Caki2 (cell line): ENCODE results near the gene CD300LG. TPM values are rescaled to one million over a fixed set of nuclear protein-coding genes. Genes with fewer than 3 reads are reported as not detected.
"Not testable (repeated sequence)": the region's sequence is repeated elsewhere in the genome, so short reads cannot be mapped to it uniquely, and the experiment has no call there.

ENCODE experiments used
- DNase-seq: peaks from one replicate; pipeline ENCODE4 v3.0.0-alpha.2; 2015; ENCODE audit warnings: low read depth
- in situ Hi-C: cut with HindIII; loops from 2 replicates; pipeline ENCODE4 v1.10.0; 2016; ENCODE audit warnings: low sequenced_read_pairs, low pct_unique_long_range_greater_than_20kb, mixed read lengths
- total RNA-seq: library from RNA; depleted of rRNA; stranded (reverse); fragments of >200 nt; shearing (Covaris generic); gene quantifications from 2 replicates; pipeline ENCODE4 v1.2.3, GENCODE V29; 2014; ENCODE audit warnings: low replicate concordance

CD300LG gene
- total RNA-seq, 1 experiment from 2014 or later = not detected

DNA sequence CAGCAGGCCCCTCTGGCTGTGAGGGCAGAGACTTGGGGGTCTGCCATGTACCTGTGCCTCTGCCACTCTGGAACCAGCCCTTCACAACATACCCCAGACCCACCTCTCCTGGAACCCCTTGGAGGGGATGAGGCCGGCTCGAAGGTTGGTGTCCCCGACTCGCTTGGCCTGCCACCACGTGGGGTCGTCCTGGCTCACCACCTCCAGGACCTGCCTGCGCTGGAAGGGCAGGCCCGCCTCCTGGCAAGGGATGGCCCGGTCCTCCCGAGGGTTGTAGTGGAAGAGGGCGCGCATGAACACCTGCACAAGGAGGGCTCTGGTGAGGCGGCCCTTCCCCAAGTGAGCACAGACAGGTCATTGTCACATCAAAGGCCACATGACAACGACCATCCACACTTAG is 26.2 kb upstream of the CD300LG start:
- no peak for DNase-seq
- in situ Hi-C loops = no loop called here

GRCh38 chr17:43822570-43823190 is 24.3 kb upstream of the CD300LG start:
- in situ Hi-C loops = no loop called here
- DNase-seq = no peak

- DNase-seq = no peak
- in situ Hi-C loops = no loop called here
Measured at GRCh38 chr17:43823350-43824084, 23.5 kb upstream of the CD300LG start.

GRCh38 chr17:43825567-43825966 is 21.4 kb upstream of the CD300LG start:
- in situ Hi-C loops = no loop called here
- no peak for DNase-seq

DNA sequence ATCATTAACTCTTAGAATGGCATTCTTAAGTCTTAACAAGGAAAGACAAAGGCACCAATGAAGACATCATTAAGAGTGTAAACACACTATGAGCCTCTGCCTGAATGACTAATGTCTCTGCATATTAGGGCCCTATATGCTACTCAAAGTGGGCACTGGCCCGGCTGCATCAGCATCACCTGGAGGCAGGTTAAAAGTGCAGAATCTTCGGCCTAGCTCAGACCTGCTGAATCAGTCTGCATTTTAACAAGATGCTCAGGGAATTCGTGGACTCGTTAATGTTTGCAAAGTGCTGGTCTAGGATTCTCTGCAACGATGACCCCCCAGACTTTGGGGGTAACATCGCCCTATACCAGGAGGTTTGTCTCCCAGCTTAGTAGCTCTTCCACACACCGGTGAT is 20.8 kb upstream of the CD300LG start:
- no peak for DNase-seq
- in situ Hi-C loops = no loop called here

GRCh38 chr17:43827596-43827995 is 19.4 kb upstream of the CD300LG start:
- in situ Hi-C loops = no loop called here
- DNase-seq = no peak

DNA sequence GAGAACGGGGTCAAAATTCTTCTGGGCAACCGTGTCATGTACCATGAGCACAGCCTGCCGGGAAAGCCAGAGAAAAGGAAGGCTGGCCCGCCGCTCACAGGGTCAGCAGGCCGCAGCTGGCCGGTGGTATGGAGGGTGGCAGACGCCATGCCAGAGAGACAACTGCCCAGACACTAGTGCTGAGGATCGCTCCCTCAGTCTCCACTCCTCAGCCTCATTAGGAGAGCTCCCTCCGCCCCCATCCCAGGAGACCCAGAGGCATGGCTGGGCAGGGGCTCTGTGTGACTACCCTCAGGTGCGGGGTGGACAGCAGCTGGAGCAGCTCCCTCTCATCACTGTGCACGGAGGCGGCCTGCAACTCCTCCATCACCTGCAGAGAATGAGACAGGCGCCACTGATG is 17.2 kb upstream of the CD300LG start:
- in situ Hi-C loops = no loop called here
- no peak for DNase-seq

DNA sequence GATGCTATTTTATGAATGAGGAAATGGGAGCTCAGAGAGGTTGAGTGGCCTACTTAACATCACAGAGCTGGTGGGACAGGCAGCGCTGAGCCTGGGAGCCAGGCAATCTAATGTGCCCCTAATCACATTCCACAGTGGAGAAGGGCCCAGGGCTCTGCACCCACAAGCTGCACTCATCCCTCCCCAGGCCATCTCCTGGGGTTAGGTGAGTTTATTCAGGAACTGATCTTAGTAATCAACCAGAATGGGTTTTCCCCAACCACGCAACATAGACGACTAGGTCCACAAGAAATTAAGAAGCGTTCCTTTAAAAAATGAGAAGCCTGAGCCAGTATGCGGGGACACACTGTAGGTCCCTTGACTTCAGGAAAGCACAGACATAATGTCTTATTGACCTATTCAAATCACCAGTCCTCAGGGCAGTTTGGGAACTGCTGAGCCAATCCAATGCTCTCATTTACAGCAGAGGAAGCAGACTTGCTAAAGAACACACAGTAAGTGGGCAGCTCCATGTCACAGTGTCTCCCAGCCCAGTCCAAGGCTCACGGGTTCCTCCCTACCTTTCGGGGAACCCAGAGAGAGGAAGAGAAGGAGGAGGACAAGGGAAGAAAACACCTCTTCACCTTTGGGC is 16.4 kb upstream of the CD300LG start:
- in situ Hi-C loops = no loop called here
- no peak for DNase-seq

DNA sequence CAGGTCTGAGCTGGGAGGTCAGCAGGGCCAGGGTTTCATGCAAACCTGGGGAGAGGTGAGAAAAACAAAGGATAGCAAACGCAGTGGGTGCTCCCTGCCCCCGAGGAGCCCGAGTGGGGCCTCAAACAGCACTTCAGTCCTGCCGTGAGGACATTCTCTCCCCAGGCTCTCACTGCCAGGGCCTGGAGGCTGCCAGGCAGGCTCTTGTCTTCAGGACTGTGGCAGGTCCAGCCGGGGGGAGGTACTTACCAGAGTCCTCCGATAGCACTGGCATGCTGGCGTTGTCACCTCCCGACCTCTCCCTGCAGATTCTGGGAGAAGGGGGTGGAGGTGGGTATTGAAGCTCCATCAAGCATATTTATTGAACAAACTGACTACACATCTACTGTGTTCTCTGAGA is 15.3 kb upstream of the CD300LG start:
- in situ Hi-C loops = no loop called here

GRCh38 chr17:43832168-43832975 is 14.6 kb upstream of the CD300LG start:
- in situ Hi-C loops = no loop called here
- DNase-seq = peak; percentile 60

More for the DNA sequence above, 15.3 kb upstream of the CD300LG start:
- DNase-seq = no peak

DNA sequence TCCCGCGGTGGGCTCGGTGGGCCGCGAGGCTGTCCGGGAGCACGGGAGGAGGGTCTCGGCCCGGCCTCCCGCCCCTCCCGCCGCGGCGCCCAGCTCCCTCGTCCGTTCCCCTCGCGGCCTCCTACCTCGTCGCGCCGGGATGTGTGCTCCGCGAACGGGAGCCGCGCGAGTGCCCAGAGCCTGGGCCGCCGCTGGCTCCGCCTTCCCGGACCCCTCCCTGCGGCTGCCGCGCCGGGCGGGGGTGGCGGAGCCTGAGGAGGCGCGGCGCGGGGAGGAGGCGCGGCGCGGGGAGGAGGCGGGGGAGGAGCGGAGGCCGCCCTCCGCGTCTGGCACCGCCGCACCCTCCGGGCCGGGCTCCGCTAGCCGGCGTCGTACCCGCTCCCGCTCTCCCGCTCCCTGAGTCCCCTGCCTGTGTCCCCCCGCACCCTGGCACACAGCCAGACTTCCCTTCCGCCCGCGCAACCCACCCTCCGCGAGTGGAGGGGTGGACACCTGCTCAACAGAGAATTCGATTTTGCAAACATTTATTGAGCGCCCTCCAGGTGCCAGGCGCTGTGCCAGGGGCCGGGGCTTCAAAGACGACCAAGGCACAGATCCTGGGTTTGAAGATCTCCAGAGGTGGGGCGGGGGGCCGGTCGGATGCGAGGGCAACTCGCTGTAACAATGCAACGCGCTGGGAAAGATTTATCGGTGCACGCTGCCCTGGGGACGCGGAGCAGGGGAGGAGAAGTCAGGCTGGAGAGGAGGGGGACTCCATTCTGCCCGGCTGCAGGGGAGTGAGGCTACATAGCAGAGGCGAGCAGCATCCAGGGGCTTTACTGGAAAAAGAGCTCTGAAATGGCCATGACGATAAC is 13.8 kb upstream of the CD300LG start, which contains the start of gene MPP3:
Gene MPP3, minus strand, starts transcription at position 171 of the 854 bp plus-strand sequence. CDS start 1,240 bp downstream, outside the sequence.
- peak; percentile 77 for DNase-seq
- in situ Hi-C loops = no loop called here

DNA sequence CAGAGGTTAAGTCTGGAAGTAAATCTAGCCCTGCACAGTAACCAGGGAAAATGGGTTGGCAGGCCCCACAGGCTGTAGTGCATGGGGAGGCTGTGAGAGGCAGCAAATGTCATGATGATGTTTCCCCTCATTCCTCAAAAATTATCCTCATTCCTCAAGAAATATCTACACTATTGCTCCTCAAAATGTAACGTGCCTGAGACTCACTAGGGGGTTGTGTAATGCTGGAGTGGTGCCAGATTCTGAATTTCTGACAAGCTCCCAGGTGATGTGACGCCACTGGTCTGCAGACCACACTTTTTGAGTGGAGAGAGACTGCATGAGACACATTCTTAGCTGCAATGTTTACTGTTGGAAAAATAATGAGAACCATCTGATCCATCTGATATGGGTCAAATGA is 12.9 kb upstream of the CD300LG start:
- DNase-seq = no peak
- in situ Hi-C loops = no loop called here

DNA sequence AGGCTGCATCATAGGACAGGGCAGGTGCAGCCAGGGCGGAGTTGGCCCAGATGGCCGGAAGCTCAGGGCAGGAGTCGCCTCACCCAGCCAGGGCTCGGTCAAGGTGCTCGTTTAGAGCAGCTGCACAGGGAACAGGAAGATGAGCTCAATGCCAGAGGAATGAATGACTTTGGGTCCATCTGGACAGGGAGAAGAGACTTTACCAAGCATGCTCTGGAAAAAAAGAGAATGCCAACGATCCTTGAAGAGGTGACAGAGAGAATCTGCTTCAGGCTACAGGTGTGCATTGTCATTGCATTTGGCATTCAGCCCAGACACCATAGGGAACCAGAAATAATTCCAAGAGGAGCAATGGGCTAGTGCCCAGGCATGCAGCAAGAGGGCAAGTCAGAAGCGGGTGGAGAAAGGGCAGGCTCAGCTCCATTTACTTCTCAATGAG is 7.3 kb upstream of the CD300LG start:
- in situ Hi-C loops = no loop called here
- peak; percentile 93 for DNase-seq

DNA sequence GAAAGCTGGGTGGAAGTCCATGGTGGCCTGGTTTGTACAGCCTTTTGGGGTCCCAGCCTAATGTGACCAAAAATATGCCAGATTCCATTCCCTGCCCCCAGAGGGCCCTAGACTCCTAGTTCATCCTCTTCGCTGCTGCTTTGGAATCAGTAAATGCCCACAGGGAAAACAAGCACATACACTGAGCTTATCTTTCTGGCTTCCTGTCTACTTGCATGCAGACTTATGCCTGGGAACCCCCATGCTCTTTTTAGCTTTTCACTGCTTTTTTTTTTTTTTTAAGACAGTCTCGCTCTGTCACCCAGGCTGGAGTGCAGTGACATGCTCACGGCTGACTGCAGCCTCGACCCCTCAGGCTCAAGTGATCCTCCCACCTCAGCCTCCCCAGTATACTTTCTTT is 6.2 kb upstream of the CD300LG start:
- in situ Hi-C loops = no loop called here
- DNase-seq = peak; percentile 79

- in situ Hi-C loops = no loop called here
- peak; percentile 58 for DNase-seq
Measured at GRCh38 chr17:43841282-43841681, 5.7 kb upstream of the CD300LG start.

DNA sequence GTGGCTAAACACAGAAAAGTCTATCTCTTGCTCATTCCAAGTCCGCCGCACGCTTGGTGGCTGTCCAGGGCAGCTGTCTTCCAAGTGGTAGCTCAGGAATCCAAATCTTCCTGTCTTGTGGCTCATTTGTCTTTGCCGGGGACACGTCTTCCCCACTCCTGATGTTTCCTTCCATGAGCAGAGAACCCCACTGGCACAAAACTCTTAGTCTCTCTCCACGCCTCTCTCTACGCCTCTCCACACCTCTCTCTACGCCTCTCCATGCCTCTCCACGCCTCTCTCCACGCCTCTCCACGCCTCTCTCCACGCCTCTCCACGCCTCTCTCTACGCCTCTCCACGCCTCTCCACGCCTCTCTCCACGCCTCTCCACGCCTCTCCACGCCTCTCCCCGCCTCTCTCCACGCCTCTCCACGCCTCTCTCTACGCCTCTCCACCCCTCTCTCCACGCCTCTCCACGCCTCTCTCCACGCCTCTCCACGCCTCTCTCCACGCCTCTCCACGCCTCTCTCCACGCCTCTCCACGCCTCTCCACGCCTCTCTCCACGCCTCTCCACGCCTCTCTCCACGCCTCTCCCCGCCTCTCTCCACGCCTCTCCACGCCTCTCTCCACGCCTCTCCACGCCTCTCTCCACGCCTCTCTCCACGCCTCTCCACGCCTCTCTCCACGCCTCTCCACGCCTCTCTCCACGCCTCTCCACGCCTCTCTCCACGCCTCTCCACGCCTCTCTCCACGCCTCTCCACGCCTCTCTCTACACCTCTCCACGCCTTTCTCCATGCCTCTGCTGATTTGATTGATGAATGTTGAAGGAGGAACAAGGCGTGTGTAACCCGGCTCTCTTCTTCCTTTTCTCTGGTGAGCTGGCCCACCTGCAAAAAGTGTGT is 4.6 kb upstream of the CD300LG start:
- in situ Hi-C loops = not testable (repeated sequence)

DNA sequence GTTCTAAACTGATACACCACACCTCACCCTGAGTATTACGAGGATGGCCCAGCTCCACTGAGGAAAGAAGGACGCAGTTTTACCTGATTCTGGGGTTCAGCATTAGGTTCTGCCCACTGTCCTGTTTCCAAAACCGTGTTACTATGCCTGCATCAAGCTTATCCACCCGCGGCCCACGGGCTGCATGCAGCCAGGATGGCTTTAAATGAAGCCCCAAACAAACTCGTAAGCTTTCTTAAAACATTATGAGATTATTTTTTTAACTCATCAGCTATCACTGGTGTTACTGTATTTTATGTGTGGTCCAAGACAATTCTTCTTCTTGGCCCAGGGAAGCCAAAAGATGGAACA is 4.0 kb upstream of the CD300LG start:
- in situ Hi-C loops = no loop called here
- DNase-seq = no peak

More for the DNA sequence above, 4.6 kb upstream of the CD300LG start:
- not testable (repeated sequence) for DNase-seq
